GM19452 (cell line): ENCODE measurements around the gene MAP7D1.
"Not testable (repeated sequence)": the region's sequence is repeated elsewhere in the genome, so short reads cannot be mapped to it uniquely, and the experiment has no call there.

ENCODE experiments used
- ATAC-seq: cut with Tn5 transposase; IDR thresholded peaks from one replicate; pipeline ENCODE4 v1.9.1; 2021; ENCODE audit not compliant: unreplicated experiment

Gene MAP7D1

GRCh38 chr1:36199934-36200741 lies 44.2 kb downstream of the MAP7D1 start:
- ATAC-seq, result no peak

GRCh38 chr1:36203027-36203553 lies 47.1 kb downstream of the MAP7D1 start:
- no peak for ATAC-seq

GRCh38 chr1:36203554-36204346 lies 47.8 kb downstream of the MAP7D1 start:
- no peak for ATAC-seq

GRCh38 chr1:36204347-36204909 lies 48.5 kb downstream of the MAP7D1 start:
- no peak for ATAC-seq

GRCh38 chr1:36206323-36206858 lies 50.4 kb downstream of the MAP7D1 start:
- no peak for ATAC-seq

GRCh38 chr1:36207339-36207738 lies 51.4 kb downstream of the MAP7D1 start:
- no peak for ATAC-seq

- ATAC-seq, result no peak
Observed at GRCh38 chr1:36208978-36209703, 53.2 kb downstream of the MAP7D1 start.

- ATAC-seq, result no peak
Observed at GRCh38 chr1:36211307-36211706, 55.3 kb downstream of the MAP7D1 start.

GRCh38 chr1:36211841-36212240 lies 55.9 kb downstream of the MAP7D1 start:
- no peak for ATAC-seq

GRCh38 chr1:36212782-36213181 lies 56.8 kb downstream of the MAP7D1 start:
- no peak for ATAC-seq

GRCh38 chr1:36217670-36218069 lies 61.7 kb downstream of the MAP7D1 start:
- ATAC-seq, result no peak

- ATAC-seq, result not testable (repeated sequence)
Observed at GRCh38 chr1:36221901-36222300, 65.9 kb downstream of the MAP7D1 start.

- ATAC-seq, result no peak
Observed at GRCh38 chr1:36222481-36223380, 66.8 kb downstream of the MAP7D1 start.

GRCh38 chr1:36223381-36223995 lies 67.5 kb downstream of the MAP7D1 start:
- ATAC-seq, result peak; percentile 16

GRCh38 chr1:36223996-36224536 lies 68.1 kb downstream of the MAP7D1 start, which contains the start of gene THRAP3:
THRAP3 (plus strand) TSS chr1:36224443; CDS start chr1:36282564, 58,121 bp downstream.
- ATAC-seq, result peak; percentile 92

- ATAC-seq, result peak; percentile 36
Observed at GRCh38 chr1:36224537-36225282, 68.8 kb downstream of the MAP7D1 start.

GRCh38 chr1:36225283-36225899 lies 69.4 kb downstream of the MAP7D1 start:
- ATAC-seq, result no peak

- not testable (repeated sequence) for ATAC-seq
Observed at GRCh38 chr1:36230279-36230678, 74.3 kb downstream of the MAP7D1 start.
